Loucy (cell line): ENCODE results near the gene EFNB1.
"Not testable (repeated sequence)": the region's sequence is repeated elsewhere in the genome, so short reads cannot be mapped to it uniquely, and the experiment has no call there.

ENCODE experiments used
- H2AFZ ChIP-seq: fragments of 200-600 bp; sonication (generic); 2 replicates; pipeline ENCODE4 v1.6.0; 2016; ENCODE audit warnings: antibody characterized with exemption, mild to moderate bottlenecking, low read length, moderate library complexity
- H3F3A ChIP-seq: fragments of 200-600 bp; 2 replicates; pipeline ENCODE4 v1.6.0; 2016; ENCODE audit warnings: antibody characterized with exemption, low read depth, mild to moderate bottlenecking
- H3K27me3 ChIP-seq: fragments of 200-600 bp; sonication (generic); 2 replicates; pipeline ENCODE4 v1.6.1; 2014; ENCODE audit warnings: low read length, mild to moderate bottlenecking; ENCODE audit not compliant: insufficient read depth, poor library complexity, severe bottlenecking
- H3K36me3 ChIP-seq: fragments of 200-600 bp; sonication (generic); 2 replicates; pipeline ENCODE4 v1.6.1; 2016; ENCODE audit warnings: low read length; ENCODE audit not compliant: insufficient read depth
- H3K4me1 ChIP-seq: fragments of 200-600 bp; sonication (generic); 2 replicates; pipeline ENCODE4 v1.5.1; 2014; ENCODE audit warnings: low read length, mild to moderate bottlenecking; ENCODE audit not compliant: insufficient read depth, poor library complexity, severe bottlenecking
- H3K4me2 ChIP-seq: fragments of 200-600 bp; sonication (generic); 2 replicates; pipeline ENCODE4 v1.6.0; 2014; ENCODE audit warnings: antibody characterized with exemption, low read length, low read depth, mild to moderate bottlenecking; ENCODE audit not compliant: poor library complexity, severe bottlenecking
- H3K4me3 ChIP-seq: fragments of 200-600 bp; sonication (generic); 2 replicates; pipeline ENCODE4 v1.5.1; 2014; ENCODE audit warnings: low read length, mild to moderate bottlenecking, mixed read lengths; ENCODE audit not compliant: poor library complexity, severe bottlenecking
- H3K79me2 ChIP-seq: fragments of 200-600 bp; sonication (generic); 2 replicates; pipeline ENCODE4 v1.6.1; 2014; ENCODE audit warnings: low read length; ENCODE audit not compliant: insufficient read depth
- H3K9ac ChIP-seq: fragments of 200-600 bp; sonication (generic); 2 replicates; pipeline ENCODE4 v1.6.0; 2014; ENCODE audit warnings: mild to moderate bottlenecking, low read depth, low read length, moderate library complexity; ENCODE audit not compliant: poor library complexity, severe bottlenecking
- H3K9me2 ChIP-seq: fragments of 200-600 bp; sonication (generic); replicated peaks from 2 replicates; pipeline ENCODE4 v1.6.1; 2016; ENCODE audit warnings: low read depth, low read length, mixed read lengths
- H3K9me3 ChIP-seq: fragments of 200-600 bp; sonication (generic); 2 replicates; pipeline ENCODE4 v1.6.1; 2014; ENCODE audit warnings: mild to moderate bottlenecking, antibody characterized with exemption, low read length, low read depth; ENCODE audit not compliant: insufficient read depth
- H4K20me1 ChIP-seq: fragments of 200-600 bp; sonication (generic); 2 replicates; pipeline ENCODE4 v1.6.0; 2014; ENCODE audit warnings: antibody characterized with exemption, low read length, mild to moderate bottlenecking; ENCODE audit not compliant: insufficient read depth, poor library complexity, severe bottlenecking
- EZH2phosphoT487 ChIP-seq: fragments of 200-600 bp; IDR thresholded peaks from 2 replicates; pipeline ENCODE4 v1.6.1; 2018; ENCODE audit warnings: antibody characterized with exemption, mild to moderate bottlenecking, moderate library complexity, borderline replicate concordance
- TF ChIP-seq, protein P1 (sequence below): fragments of 200-600 bp; sonication (generic); conservative IDR thresholded peaks from 2 replicates; pipeline ENCODE4 v1.5.1; 2014; ENCODE audit warnings: mild to moderate bottlenecking, antibody characterized with exemption, low read length

The EFNB1 gene

DNA sequence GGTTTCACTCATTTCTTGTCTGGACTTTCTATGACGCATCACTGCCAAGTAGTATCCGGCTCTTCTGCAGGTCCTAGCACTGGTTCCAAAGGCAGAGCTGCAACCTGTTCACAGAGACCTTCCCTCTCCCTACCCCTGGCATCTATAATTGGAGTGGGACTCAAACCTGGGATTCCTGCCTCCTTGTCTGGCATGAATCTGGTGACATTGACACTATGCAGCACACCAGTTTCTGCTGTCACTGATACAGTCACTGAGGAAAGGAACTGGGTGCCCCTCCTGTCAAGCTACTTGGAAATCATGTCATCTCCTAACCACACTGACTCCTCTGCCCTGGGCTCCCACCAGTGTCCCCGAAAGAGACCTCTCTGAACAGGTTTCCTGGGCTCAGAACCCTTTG is 33.1 kb upstream of the EFNB1 start:
- Histone ChIP-seq H4K20me1 (no peaks in the 10 kb centered on the region), H3K9me2 (no peaks in the 10 kb centered on the region), H3K79me2 (no peaks in the 10 kb centered on the region), H3K4me3 (no peak overlapping the region), H3K9me3 (no peaks in the 10 kb centered on the region; the same call in 1 of the 2 replicates), H3K9ac (no peak overlapping the region), H3K4me1 (no peaks in the 10 kb centered on the region), H3K4me2 (no peak overlapping the region), H3K36me3 (no peaks in the 10 kb centered on the region), H3K27me3 (no peaks in the 10 kb centered on the region), H3F3A (no peaks in the 10 kb centered on the region), H2AFZ (no peak overlapping the region)
- no peak for TF ChIP-seq EZH2phosphoT487
- TF ChIP-seq, protein P1, sequence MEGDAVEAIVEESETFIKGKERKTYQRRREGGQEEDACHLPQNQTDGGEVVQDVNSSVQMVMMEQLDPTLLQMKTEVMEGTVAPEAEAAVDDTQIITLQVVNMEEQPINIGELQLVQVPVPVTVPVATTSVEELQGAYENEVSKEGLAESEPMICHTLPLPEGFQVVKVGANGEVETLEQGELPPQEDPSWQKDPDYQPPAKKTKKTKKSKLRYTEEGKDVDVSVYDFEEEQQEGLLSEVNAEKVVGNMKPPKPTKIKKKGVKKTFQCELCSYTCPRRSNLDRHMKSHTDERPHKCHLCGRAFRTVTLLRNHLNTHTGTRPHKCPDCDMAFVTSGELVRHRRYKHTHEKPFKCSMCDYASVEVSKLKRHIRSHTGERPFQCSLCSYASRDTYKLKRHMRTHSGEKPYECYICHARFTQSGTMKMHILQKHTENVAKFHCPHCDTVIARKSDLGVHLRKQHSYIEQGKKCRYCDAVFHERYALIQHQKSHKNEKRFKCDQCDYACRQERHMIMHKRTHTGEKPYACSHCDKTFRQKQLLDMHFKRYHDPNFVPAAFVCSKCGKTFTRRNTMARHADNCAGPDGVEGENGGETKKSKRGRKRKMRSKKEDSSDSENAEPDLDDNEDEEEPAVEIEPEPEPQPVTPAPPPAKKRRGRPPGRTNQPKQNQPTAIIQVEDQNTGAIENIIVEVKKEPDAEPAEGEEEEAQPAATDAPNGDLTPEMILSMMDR, result no peak

DNA sequence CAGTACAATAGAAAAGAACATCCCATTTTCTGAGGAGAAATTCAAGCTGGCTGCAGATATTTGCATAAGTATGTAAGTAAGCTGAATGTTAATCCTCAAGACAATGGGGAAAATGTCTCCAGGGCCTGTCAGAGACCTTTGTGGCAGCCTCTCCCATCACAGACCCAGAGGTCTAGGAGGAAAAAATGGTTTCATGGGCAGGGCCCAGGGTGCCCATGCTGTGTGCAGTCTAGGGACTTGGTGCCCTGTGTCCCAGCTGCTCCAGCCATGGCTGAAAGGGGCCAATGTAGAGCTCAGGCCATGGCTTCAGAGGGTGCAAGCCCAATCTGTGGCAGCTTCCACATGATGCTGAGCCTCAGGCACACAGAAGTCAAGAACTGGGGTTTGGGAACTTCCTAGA is 30.4 kb upstream of the EFNB1 start:
- not testable (repeated sequence) for H3K36me3 ChIP-seq

DNA sequence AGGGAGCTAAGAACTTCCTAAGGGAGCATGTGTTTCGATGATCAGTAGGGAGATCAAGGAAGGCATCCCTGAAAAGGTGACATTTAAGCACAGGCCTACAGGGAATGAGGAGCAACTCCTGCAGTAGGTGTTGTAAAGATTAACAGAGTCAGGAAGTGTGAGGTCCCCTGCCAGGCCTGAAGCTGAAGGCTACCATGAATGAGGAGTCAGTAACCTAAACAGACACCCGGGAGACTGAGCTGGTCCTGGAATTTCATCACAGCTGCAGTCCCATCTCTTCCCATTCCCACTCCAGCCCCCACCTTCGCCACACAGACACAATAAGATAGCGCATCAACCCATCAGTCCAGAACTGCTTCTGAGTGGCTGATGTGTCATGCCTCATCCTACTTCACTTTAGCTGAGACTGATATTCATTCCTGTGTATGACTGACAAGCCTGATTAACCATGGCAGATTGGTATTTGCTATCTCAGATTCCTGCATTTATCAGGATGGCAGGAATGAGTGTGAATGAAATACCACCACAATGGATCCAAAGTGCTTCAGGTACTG is 27.0 kb upstream of the EFNB1 start:
- no peaks in the 10 kb centered on the region for H3K9me2 ChIP-seq
- no peaks in the 10 kb centered on the region for H4K20me1 ChIP-seq
- no peaks in the 10 kb centered on the region for H3K36me3 ChIP-seq
- no peak overlapping the region for H2AFZ ChIP-seq
- no peaks in the 10 kb centered on the region; the same call in 1 of the 2 replicates for H3K9me3 ChIP-seq
- H3K4me1 ChIP-seq, result no peaks in the 10 kb centered on the region
- H3K4me3 ChIP-seq, result no peak overlapping the region
- H3K27me3 ChIP-seq, result no peaks in the 10 kb centered on the region
- H3K4me2 ChIP-seq, result no peak overlapping the region
- H3K79me2 ChIP-seq, result no peaks in the 10 kb centered on the region
- no peak overlapping the region for H3K9ac ChIP-seq
- no peaks in the 10 kb centered on the region for H3F3A ChIP-seq
- TF ChIP-seq, protein P1, result no peak
- no peak for TF ChIP-seq EZH2phosphoT487

More for the DNA sequence above, 30.4 kb upstream of the EFNB1 start:
- H3K4me3 ChIP-seq, H3K9me2 ChIP-seq, H3K4me2 ChIP-seq, H3K9me3 ChIP-seq, H2AFZ ChIP-seq, H3K79me2 ChIP-seq, H3F3A ChIP-seq, H4K20me1 ChIP-seq, H3K27me3 ChIP-seq, H3K4me1 ChIP-seq, H3K9ac ChIP-seq: not testable (repeated sequence)

DNA sequence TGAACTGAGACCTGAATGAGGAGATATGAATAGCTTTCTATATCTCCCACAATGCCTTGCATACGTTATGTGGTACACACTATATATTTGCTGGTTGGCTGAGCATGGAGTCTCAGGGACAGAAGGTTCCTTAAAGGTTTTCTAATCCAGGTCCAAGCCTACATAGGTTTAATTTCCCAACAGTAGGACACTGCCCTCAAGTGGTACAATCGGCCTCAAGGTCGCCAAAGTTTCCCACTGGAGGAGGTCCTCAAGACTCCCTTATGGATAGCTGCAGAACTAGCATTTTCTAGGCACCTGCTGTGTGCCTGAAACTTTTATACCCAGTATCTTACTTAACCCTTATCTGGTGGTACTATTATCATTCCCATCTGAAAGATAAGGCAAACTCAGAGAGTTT is 21.0 kb upstream of the EFNB1 start:
- H2AFZ ChIP-seq, result no peak overlapping the region
- no peak for TF ChIP-seq EZH2phosphoT487
- TF ChIP-seq, protein P1, result peak; percentile 36
- no peaks in the 10 kb centered on the region for H4K20me1 ChIP-seq
- H3K9ac ChIP-seq, result no peak overlapping the region
- no peaks in the 10 kb centered on the region for H3K9me3 ChIP-seq
- no peaks in the 10 kb centered on the region for H3K27me3 ChIP-seq
- no peaks in the 10 kb centered on the region for H3F3A ChIP-seq
- H3K4me1 ChIP-seq, result no peaks in the 10 kb centered on the region
- H3K9me2 ChIP-seq, result no peaks in the 10 kb centered on the region
- H3K4me2 ChIP-seq, result no peak overlapping the region
- H3K36me3 ChIP-seq, result no peaks in the 10 kb centered on the region
- no peaks in the 10 kb centered on the region for H3K79me2 ChIP-seq
- H3K4me3 ChIP-seq, result no peak overlapping the region
